A673 (cell line): ENCODE results near the gene FRMD1. TPM values are rescaled to one million over a fixed set of nuclear protein-coding genes. Genes with fewer than 3 reads are reported as not detected.

Source experiments
- BruUV-seq: library from RNA; stranded (reverse); fragments of 400-500 nt; replicated peaks from 2 replicates; lab custom pipeline; 2021; lab: Mats Ljungman, UMichigan
- CTCF ChIA-PET: fragments of 300-600 bp; sonication (Branson Sonifier 250); formaldehyde crosslinking; loops from one replicate; lab custom pipeline; 2022; ENCODE audit warnings: antibody characterized with exemption; lab: Charles Lee
- POLR2A ChIA-PET: fragments of 300-600 bp; sonication (Branson Sonifier 250); formaldehyde crosslinking; loops from one replicate; lab custom pipeline; 2022; ENCODE audit warnings: antibody characterized with exemption; ENCODE audit not compliant: low non-redundant PET; lab: Charles Lee
- DNase-seq: peaks from one replicate; pipeline ENCODE4 v3.0.0-alpha.2; 2015; ENCODE audit warnings: low spot score
- H3K27ac ChIP-seq: fragments of 200-600 bp; sonication (generic); 2 replicates; pipeline ENCODE4 v1.5.1; 2016; ENCODE audit warnings: mixed run types, low read depth, mild to moderate bottlenecking, mixed read lengths, antibody characterized with exemption, low read length; ENCODE audit not compliant: poor library complexity, severe bottlenecking
- H3K27me3 ChIP-seq: fragments of 200-600 bp; sonication (generic); replicated peaks from 2 replicates; pipeline ENCODE4 v1.6.1; 2017; ENCODE audit warnings: mixed run types, low read depth, mild to moderate bottlenecking, mixed read lengths, antibody characterized with exemption, low read length; ENCODE audit not compliant: insufficient read depth, poor library complexity
- H3K36me3 ChIP-seq: fragments of 200-600 bp; sonication (generic); 2 replicates; pipeline ENCODE4 v1.6.1; 2016; ENCODE audit warnings: mixed run types, mild to moderate bottlenecking, mixed read lengths, antibody characterized with exemption, low read length; ENCODE audit not compliant: insufficient read depth, poor library complexity, severe bottlenecking
- H3K4me1 ChIP-seq: fragments of 200-600 bp; sonication (generic); 2 replicates; pipeline ENCODE4 v1.6.1; 2017; ENCODE audit warnings: mixed run types, mild to moderate bottlenecking, mixed read lengths, antibody characterized with exemption, low read length; ENCODE audit not compliant: insufficient read depth, poor library complexity, severe bottlenecking
- H3K4me3 ChIP-seq: fragments of 200-600 bp; sonication (generic); 2 replicates; pipeline ENCODE4 v1.5.1; 2016; ENCODE audit warnings: low read depth, mixed run types, mild to moderate bottlenecking, mixed read lengths, low read length; ENCODE audit not compliant: poor library complexity, severe bottlenecking
- H3K9me3 ChIP-seq: fragments of 200-600 bp; sonication (generic); 2 replicates; pipeline ENCODE4 v1.6.1; 2016; ENCODE audit warnings: mixed run types, low read depth, mild to moderate bottlenecking, mixed read lengths, antibody characterized with exemption, low read length; ENCODE audit not compliant: poor library complexity, severe bottlenecking
- EZH2 ChIP-seq: fragments of 200-600 bp; sonication (generic); IDR thresholded peaks from 2 replicates; pipeline ENCODE4 v1.6.1; 2017; ENCODE audit warnings: borderline replicate concordance, low read depth, mild to moderate bottlenecking, mixed read lengths, antibody characterized with exemption, low read length; ENCODE audit not compliant: poor library complexity, severe bottlenecking
- intact Hi-C: fragments of 100-400 bp; cut with micrococcal nuclease; formaldehyde crosslinking; loops from one replicate; pipeline ENCODE4 v1.10.0; 2022; ENCODE audit not compliant: unreplicated experiment
- total RNA-seq: library from RNA; stranded (reverse); gene quantifications from 2 replicates; pipeline ENCODE4 v1.2.3, GENCODE V29; 2021
- TF ChIP-seq, protein P1 (sequence below): fragments of 300-800, 200-600 bp; sonication (generic); conservative IDR thresholded peaks from 2 replicates; pipeline ENCODE4 v1.5.1; 2017; ENCODE audit warnings: low read depth, mild to moderate bottlenecking, antibody characterized with exemption, low read length, moderate library complexity, mixed read lengths

FRMD1 gene
- total RNA-seq, 1 experiment from 2014 or later = not detected

GRCh38 chr6:168090706-168091105, 11.7 kb upstream of the FRMD1 start:
- Histone ChIP-seq H3K4me3 (no peak overlapping the region), H3K36me3 (no peaks in the 10 kb centered on the region), H3K27ac (no peak overlapping the region), H3K9me3 (no peaks in the 10 kb centered on the region), H3K27me3 (no peaks in the 10 kb centered on the region), H3K4me1 (no peaks in the 10 kb centered on the region)
- ChIA-PET POLR2A (no interaction called here), CTCF (no interaction called here)
- no TSS peak for BruUV-seq
- TF ChIP-seq, protein P1, sequence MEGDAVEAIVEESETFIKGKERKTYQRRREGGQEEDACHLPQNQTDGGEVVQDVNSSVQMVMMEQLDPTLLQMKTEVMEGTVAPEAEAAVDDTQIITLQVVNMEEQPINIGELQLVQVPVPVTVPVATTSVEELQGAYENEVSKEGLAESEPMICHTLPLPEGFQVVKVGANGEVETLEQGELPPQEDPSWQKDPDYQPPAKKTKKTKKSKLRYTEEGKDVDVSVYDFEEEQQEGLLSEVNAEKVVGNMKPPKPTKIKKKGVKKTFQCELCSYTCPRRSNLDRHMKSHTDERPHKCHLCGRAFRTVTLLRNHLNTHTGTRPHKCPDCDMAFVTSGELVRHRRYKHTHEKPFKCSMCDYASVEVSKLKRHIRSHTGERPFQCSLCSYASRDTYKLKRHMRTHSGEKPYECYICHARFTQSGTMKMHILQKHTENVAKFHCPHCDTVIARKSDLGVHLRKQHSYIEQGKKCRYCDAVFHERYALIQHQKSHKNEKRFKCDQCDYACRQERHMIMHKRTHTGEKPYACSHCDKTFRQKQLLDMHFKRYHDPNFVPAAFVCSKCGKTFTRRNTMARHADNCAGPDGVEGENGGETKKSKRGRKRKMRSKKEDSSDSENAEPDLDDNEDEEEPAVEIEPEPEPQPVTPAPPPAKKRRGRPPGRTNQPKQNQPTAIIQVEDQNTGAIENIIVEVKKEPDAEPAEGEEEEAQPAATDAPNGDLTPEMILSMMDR = no peak
- no peak for TF ChIP-seq EZH2
- DNase-seq = no peak
- intact Hi-C loops = no loop called here

DNA sequence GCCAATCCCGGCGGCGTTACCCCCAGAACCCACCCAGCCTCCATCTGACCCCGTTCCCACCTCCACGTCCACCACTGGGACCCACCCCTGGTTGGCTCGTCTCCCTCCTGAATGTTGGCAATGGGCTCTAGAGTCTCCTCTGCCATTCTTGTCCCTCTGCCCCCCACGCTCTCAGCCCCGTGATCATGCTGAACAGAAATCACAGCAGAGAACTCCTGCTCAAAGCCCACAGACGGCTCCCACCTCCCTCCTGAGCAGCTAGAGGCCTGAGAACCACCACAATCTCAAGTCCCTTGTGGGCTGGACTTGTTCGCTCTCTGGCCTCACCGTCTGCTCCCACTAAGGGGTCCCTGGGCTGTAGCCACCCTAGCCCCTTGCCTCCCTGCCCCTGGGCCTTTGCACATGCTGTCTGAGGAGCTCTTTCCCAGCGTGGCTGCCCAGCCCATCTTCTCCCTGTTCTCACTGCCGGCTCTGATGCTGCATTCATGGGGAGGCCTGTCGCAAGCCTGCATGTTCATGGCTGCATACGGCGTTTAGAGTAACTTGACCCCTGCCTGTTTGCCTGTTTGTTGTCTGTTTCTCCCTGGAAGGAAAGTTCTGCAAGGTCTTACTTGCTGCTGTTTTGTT, 11.2 kb upstream of the FRMD1 start:
- Histone ChIP-seq H3K27ac (no peak overlapping the region), H3K9me3 (no peaks in the 10 kb centered on the region), H3K36me3 (no peaks in the 10 kb centered on the region), H3K4me3 (no peak overlapping the region), H3K4me1 (no peaks in the 10 kb centered on the region), H3K27me3 (no peaks in the 10 kb centered on the region)
- POLR2A ChIA-PET = no interaction called here
- BruUV-seq = no TSS peak
- intact Hi-C loops = no loop called here
- CTCF ChIA-PET = no interaction called here
- no peak for DNase-seq
- TF ChIP-seq EZH2 = no peak
- TF ChIP-seq, protein P1 = no peak

- ChIA-PET POLR2A (no interaction called here), CTCF (no interaction called here)
- Histone ChIP-seq H3K27me3 (no peaks in the 10 kb centered on the region), H3K36me3 (no peaks in the 10 kb centered on the region), H3K4me1 (no peaks in the 10 kb centered on the region), H3K27ac (no peak overlapping the region), H3K4me3 (no peak overlapping the region), H3K9me3 (no peaks in the 10 kb centered on the region)
- DNase-seq = no peak
- intact Hi-C loops = no loop called here
- no peak for TF ChIP-seq EZH2
- TF ChIP-seq, protein P1 = no peak
- BruUV-seq = no TSS peak
Measured at GRCh38 chr6:168089186-168090063, 10.4 kb upstream of the FRMD1 start.
